Fibroblast of lung (primary cell): ENCODE data around the gene CHMP4A. TPM values are rescaled to one million over a fixed set of nuclear protein-coding genes. Genes with fewer than 3 reads are reported as not detected.

Experiments
- DNase-seq, 2 donors: peaks; one replicate each; pipeline versions ENCODE4 v3.0.0 to v3.0.0-alpha.2; 2010; ENCODE audit warnings: low read depth in 2 of 2
- H2AFZ ChIP-seq: 2 replicates; pipeline ENCODE4 v1.5.1; 2012; ENCODE audit warnings: low read length, control low read depth, inconsistent platforms
- H3K27ac ChIP-seq: 2 replicates; pipeline ENCODE4 v1.5.1; 2011; ENCODE audit warnings: low read length, control low read depth; ENCODE audit not compliant: insufficient read depth
- H3K27me3 ChIP-seq: 2 replicates; pipeline ENCODE4 v1.5.1; 2011; ENCODE audit warnings: mild to moderate bottlenecking, low read length; ENCODE audit not compliant: control insufficient read depth, insufficient read depth
- H3K36me3 ChIP-seq: 2 replicates; pipeline ENCODE4 v1.5.1; 2011; ENCODE audit warnings: low read length; ENCODE audit not compliant: control insufficient read depth, insufficient read depth
- H3K4me1 ChIP-seq: 2 replicates; pipeline ENCODE4 v1.5.1; 2011; ENCODE audit warnings: low read length; ENCODE audit not compliant: control insufficient read depth, insufficient read depth; ENCODE audit errors: extremely low read depth
- H3K4me2 ChIP-seq: 2 replicates; pipeline ENCODE4 v1.5.1; 2011; ENCODE audit warnings: low read length, control low read depth; ENCODE audit not compliant: insufficient read depth; ENCODE audit errors: extremely low read depth
- H3K4me3 ChIP-seq, 4 experiments: fragments of 200-600 bp in 1 of 4; sonication (generic) in 1 of 4; replicated peaks in 1 of 4; 2 replicates each; pipeline ENCODE4 v1.5.1; 2011 to 2016; ENCODE audit warnings: low read length in 4 of 4, low read depth in 3 of 4, mild to moderate bottlenecking in 3 of 4, control low read depth in 2 of 4, inconsistent platforms in 1 of 4, mixed read lengths in 1 of 4; ENCODE audit not compliant: insufficient read depth in 1 of 4; ENCODE audit errors: control extremely low read depth in 1 of 4
- H3K79me2 ChIP-seq: 2 replicates; pipeline ENCODE4 v1.5.1; 2012; ENCODE audit warnings: mild to moderate bottlenecking, low read length, inconsistent platforms; ENCODE audit not compliant: control insufficient read depth, insufficient read depth
- H3K9ac ChIP-seq: 2 replicates; pipeline ENCODE4 v1.5.1; 2011; ENCODE audit warnings: mild to moderate bottlenecking, low read length, control low read depth; ENCODE audit not compliant: insufficient read depth
- H3K9me3 ChIP-seq: 2 replicates; pipeline ENCODE4 v1.5.1; 2012; ENCODE audit warnings: low read depth, low read length; ENCODE audit not compliant: control insufficient read depth, insufficient read depth
- H4K20me1 ChIP-seq: 2 replicates; pipeline ENCODE4 v1.5.1; 2011; ENCODE audit warnings: low read length; ENCODE audit not compliant: control insufficient read depth, insufficient read depth; ENCODE audit errors: extremely low read depth
- EZH2 ChIP-seq: IDR thresholded peaks from 2 replicates; pipeline ENCODE4 v1.5.1; 2012; ENCODE audit warnings: low read length, control low read depth, mild to moderate bottlenecking; ENCODE audit errors: missing control alignments
- polyA plus RNA-seq, 2 donors: library from polyadenylated mRNA; depleted of rRNA in 1 of 2; stranded (reverse) in 1 of 2; unstranded in 1 of 2; fragments of >200 nt; gene quantifications; 2 replicates each; pipeline ENCODE4 v1.2.1, GENCODE V29; 2011 to 2012; ENCODE audit warnings: missing spikeins in 1 of 2
- total RNA-seq: library from RNA; depleted of rRNA; stranded (reverse); fragments of >200 nt; gene quantifications from 2 replicates; pipeline ENCODE4 v1.2.1, GENCODE V29; 2014
- TF ChIP-seq, protein P1 (sequence below), 2 donors: IDR thresholded peaks in 1 of 2; conservative IDR thresholded peaks in 1 of 2; 1 replicate in 1 of 2; 2 replicates in 1 of 2; pipeline ENCODE4 v1.5.1; 2011 to 2012; ENCODE audit warnings: low read length in 2 of 2, control low read depth in 1 of 2, inconsistent platforms in 1 of 2, low read depth in 1 of 2, mild to moderate bottlenecking in 1 of 2

CHMP4A gene
- total and polyA plus RNA-seq, 2 donors (not counting 1 experiment from before 2014, with no cell fraction given): 22.1 to 96.8 TPM

DNA sequence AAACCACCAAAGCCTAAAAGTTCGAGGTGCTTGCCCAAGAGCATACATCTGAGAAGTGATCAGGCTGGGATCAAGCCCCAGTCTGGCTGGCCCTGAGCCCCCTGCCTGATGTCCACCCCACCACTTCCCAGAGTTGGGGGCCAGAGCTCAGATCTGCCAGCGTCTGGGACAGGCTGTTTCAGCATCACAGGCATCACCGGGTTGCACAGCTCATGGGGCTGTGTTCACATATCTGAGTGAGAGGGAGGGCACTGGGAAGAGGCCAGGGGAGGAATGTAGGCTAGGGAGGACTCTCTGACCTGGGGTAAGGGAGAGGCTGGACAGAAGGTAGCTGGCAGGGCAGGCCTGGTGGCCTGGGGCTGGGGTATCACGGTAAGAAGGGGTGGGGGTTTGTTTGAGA lies 43.7 kb upstream of the CHMP4A start:
- H3K9ac ChIP-seq: no peak overlapping the region
- H3K36me3 ChIP-seq: no peaks in the 10 kb centered on the region
- H2AFZ ChIP-seq: no peak overlapping the region
- no peaks in the 10 kb centered on the region for H3K27me3 ChIP-seq
- no peaks in the 10 kb centered on the region for H4K20me1 ChIP-seq
- no peak overlapping the region for H3K4me2 ChIP-seq
- H3K27ac ChIP-seq: no peak overlapping the region
- H3K79me2 ChIP-seq: no peaks in the 10 kb centered on the region
- no peaks in the 10 kb centered on the region for H3K9me3 ChIP-seq
- no peaks in the 10 kb centered on the region for H3K4me1 ChIP-seq
- no peak overlapping the region for H3K4me3 ChIP-seq
- no peak for TF ChIP-seq EZH2
- TF ChIP-seq, protein P1, sequence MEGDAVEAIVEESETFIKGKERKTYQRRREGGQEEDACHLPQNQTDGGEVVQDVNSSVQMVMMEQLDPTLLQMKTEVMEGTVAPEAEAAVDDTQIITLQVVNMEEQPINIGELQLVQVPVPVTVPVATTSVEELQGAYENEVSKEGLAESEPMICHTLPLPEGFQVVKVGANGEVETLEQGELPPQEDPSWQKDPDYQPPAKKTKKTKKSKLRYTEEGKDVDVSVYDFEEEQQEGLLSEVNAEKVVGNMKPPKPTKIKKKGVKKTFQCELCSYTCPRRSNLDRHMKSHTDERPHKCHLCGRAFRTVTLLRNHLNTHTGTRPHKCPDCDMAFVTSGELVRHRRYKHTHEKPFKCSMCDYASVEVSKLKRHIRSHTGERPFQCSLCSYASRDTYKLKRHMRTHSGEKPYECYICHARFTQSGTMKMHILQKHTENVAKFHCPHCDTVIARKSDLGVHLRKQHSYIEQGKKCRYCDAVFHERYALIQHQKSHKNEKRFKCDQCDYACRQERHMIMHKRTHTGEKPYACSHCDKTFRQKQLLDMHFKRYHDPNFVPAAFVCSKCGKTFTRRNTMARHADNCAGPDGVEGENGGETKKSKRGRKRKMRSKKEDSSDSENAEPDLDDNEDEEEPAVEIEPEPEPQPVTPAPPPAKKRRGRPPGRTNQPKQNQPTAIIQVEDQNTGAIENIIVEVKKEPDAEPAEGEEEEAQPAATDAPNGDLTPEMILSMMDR (conservative IDR thresholded peaks at IDR 0.05 in 1 of 2, IDR thresholded peaks at IDR 0.05 in 1 of 2; ENCODE audit: low read depth in 1 of 2, low read length in 2 of 2): no peak
- DNase-seq: no peak

DNA sequence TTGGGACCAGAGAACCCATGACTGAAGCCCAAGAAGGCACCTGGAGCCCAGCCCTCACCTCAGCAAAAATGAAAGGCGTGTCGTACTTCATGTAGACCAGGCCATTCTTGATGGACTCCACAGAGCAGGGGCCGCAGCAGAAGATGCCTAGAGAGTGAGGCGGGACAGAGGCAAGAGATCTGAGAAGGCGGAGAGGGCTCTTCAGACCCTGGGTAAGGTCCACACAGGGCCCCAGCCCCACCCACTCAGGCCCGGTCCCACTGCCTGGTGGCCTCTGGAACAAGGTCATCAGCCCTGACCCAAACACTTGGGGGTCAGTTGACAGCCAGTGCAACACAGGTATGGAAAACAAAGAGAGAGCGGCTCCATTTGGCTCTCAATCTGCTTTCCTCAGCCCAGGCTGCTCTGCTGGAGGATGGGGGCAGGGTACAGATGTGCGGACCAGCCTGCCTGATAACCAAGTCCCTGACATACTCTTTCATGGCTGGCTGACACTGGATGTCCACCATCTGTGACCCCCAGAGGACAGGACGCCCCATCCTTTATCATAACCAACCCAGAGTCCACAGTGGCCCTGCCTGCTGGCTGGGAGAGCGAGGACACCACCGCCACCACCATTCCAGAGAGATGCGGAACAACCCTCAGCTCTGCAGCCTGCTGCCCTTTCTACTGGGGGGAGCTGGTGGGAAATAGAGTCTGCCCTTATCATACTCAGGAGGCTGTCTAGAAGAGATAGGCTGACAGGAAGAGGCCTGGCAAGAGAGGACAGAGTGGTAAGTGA lies 42.8 kb upstream of the CHMP4A start:
- Histone ChIP-seq H3K9ac (no peak overlapping the region), H3K4me2 (no peak overlapping the region), H3K4me3 (no peak overlapping the region), H3K27me3 (no peaks in the 10 kb centered on the region), H3K79me2 (no peaks in the 10 kb centered on the region), H3K36me3 (no peaks in the 10 kb centered on the region), H3K9me3 (no peaks in the 10 kb centered on the region), H4K20me1 (no peaks in the 10 kb centered on the region), H3K4me1 (no peaks in the 10 kb centered on the region), H3K27ac (no peak overlapping the region), H2AFZ (no peak overlapping the region)
- no peak for TF ChIP-seq EZH2
- TF ChIP-seq, protein P1 (conservative IDR thresholded peaks at IDR 0.05 in 1 of 2, IDR thresholded peaks at IDR 0.05 in 1 of 2; ENCODE audit: low read depth in 1 of 2, low read length in 2 of 2): no peak
- no peak for DNase-seq

DNA sequence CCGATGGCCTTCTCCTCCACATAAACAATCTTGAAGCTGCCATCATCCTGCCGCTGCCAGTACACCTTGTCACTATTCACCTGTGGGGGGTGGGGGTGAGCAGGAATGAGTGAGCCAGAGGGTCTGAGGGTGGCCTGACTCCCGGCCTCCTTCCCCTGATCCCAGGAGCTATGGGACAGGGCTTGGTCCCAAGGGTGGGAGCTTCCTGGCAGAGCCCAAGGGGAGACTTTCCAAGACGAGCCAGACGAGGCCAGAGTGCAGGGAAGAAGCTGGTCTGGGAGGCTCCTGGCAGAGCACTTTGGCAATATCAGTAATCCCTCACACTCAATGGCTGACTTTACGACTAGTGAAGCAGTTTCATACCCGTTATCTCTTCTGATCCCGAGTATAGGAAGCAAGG lies 42.1 kb upstream of the CHMP4A start:
- Histone ChIP-seq H3K27me3 (no peaks in the 10 kb centered on the region), H2AFZ (no peak overlapping the region), H3K4me1 (no peaks in the 10 kb centered on the region), H4K20me1 (no peaks in the 10 kb centered on the region), H3K27ac (no peak overlapping the region), H3K9me3 (no peaks in the 10 kb centered on the region), H3K4me2 (no peak overlapping the region), H3K36me3 (no peaks in the 10 kb centered on the region), H3K9ac (no peak overlapping the region), H3K4me3 (no peak overlapping the region), H3K79me2 (no peaks in the 10 kb centered on the region)
- no peak for TF ChIP-seq EZH2
- TF ChIP-seq, protein P1 (conservative IDR thresholded peaks at IDR 0.05 in 1 of 2, IDR thresholded peaks at IDR 0.05 in 1 of 2; ENCODE audit: low read depth in 1 of 2, low read length in 2 of 2): no peak
- DNase-seq: no peak
